Measurements from ENCODE around the gene SLC39A9.

GRCh38 chr14:69401841-69402240, 3.3 kb downstream of the SLC39A9 start:
- TF ChIP-seq POLR2A (IDR thresholded peaks at IDR 0.05; ENCODE audit: low read depth, low read length) (no peak), SPI1 (IDR thresholded peaks at IDR 0.05; ENCODE audit: low read depth, low read length) (no peak), POLR2AphosphoS5 (IDR thresholded peaks at IDR 0.05; ENCODE audit: low read depth, low read length) (no peak), TAF1 (IDR thresholded peaks at IDR 0.05; ENCODE audit: low read depth, low read length) (no peak), POU2F2 (IDR thresholded peaks at IDR 0.05; ENCODE audit: low read depth, low read length) (no peak)
